Thyroid gland (tissue), 4 donors: ENCODE results near the gene MORN1. TPM values are rescaled to one million over a fixed set of nuclear protein-coding genes. Genes with fewer than 3 reads are reported as not detected.

Experiments used
- DNase-seq, 2 donors: peaks; one replicate each; pipeline ENCODE4 v3.0.0-alpha.2; 2019
- H3K27ac ChIP-seq, 3 donors: fragments of 200-600 bp; sonication (generic); 1 replicate in 2 of 3; 2 replicates in 1 of 3; pipeline ENCODE4 v1.5.1; 2016 to 2019; ENCODE audit warnings: mild to moderate bottlenecking in 1 of 3, moderate library complexity in 1 of 3
- H3K27me3 ChIP-seq: fragments of 200-600 bp; sonication (generic); one replicate; pipeline ENCODE4 v1.5.1; 2019
- H3K36me3 ChIP-seq, 2 donors: fragments of 200-600 bp; sonication (generic); one replicate each; pipeline ENCODE4 v1.5.1; 2016 to 2019
- H3K4me1 ChIP-seq, 2 donors: fragments of 200-600 bp; sonication (generic); one replicate each; pipeline ENCODE4 v1.5.1; 2017 to 2019
- H3K4me3 ChIP-seq, 3 donors: fragments of 200-600 bp; sonication (generic); replicated peaks in 1 of 3; 1 replicate in 2 of 3; 2 replicates in 1 of 3; pipeline ENCODE4 v1.5.1; 2016; ENCODE audit warnings: mild to moderate bottlenecking in 1 of 3
- H3K9me3 ChIP-seq: fragments of 200-600 bp; sonication (generic); one replicate; pipeline ENCODE4 v1.5.1; 2017
- CTCF ChIP-seq, 6 experiments: fragments of 200-600 bp in 3 of 6; fragments of 450-650 bp in 3 of 6; sonication (generic) in 3 of 6; IDR thresholded peaks; one replicate each; pipeline ENCODE4 v1.5.1; 2016 to 2019; ENCODE audit warnings: antibody characterized with exemption in 6 of 6, mild to moderate bottlenecking in 2 of 6, inconsistent platforms in 1 of 6, moderate library complexity in 1 of 6
- POLR2A ChIP-seq, 2 donors: fragments of 450-650 bp; IDR thresholded peaks; one replicate each; pipeline ENCODE4 v1.6.1; 2017; ENCODE audit warnings: antibody characterized with exemption in 2 of 2, mild to moderate bottlenecking in 2 of 2, moderate library complexity in 1 of 2
- WGBS, 2 donors: methylation state at CpG; one replicate each; pipeline ENCODE4 v1.1.5; 2017; 5-methylcytosine and 5-hydroxymethylcytosine counted together
- intact Hi-C: fragments of 100-400 bp; cut with DNase I; formaldehyde crosslinking; loops from one replicate; pipeline ENCODE4 v1.15.1; 2023
- total RNA-seq, 4 donors: library from RNA; depleted of rRNA; stranded (reverse); fragments of >200 nt; gene quantifications; one replicate each; pipeline ENCODE4 v1.2.3, GENCODE V29; 2016

The MORN1 gene
- total RNA-seq, 4 donors from 2014 or later = 23.3 to 45.3 (median 33.8) TPM

- Histone ChIP-seq H3K4me1 (no peaks in the 10 kb centered on the region), H3K4me3 (no peak overlapping the region), H3K36me3 (no peaks in the 10 kb centered on the region), H3K9me3 (no peaks in the 10 kb centered on the region), H3K27me3 (no peaks in the 10 kb centered on the region), H3K27ac (no peak overlapping the region)
- intact Hi-C loops = no loop called here
- DNase-seq = no peak
- 78 to 85% methylated on average over 15 to 21 of the region's 21 CpGs for WGBS, 2 donors
- TF ChIP-seq CTCF (IDR thresholded peaks at IDR 0.05) (no peak), POLR2A (IDR thresholded peaks at IDR 0.05) (no peak)
Measured at GRCh38 chr1:2352897-2353550, 38.3 kb downstream of the MORN1 start.

- Histone ChIP-seq H3K27me3 (no peaks in the 10 kb centered on the region), H3K27ac (no peak overlapping the region), H3K4me3 (no peak overlapping the region), H3K4me1 (no peaks in the 10 kb centered on the region), H3K36me3 (no peaks in the 10 kb centered on the region), H3K9me3 (no peaks in the 10 kb centered on the region)
- DNase-seq = no peak
- intact Hi-C loops = no loop called here
- no peak for TF ChIP-seq POLR2A (IDR thresholded peaks at IDR 0.05)
- no peak for TF ChIP-seq CTCF (IDR thresholded peaks at IDR 0.05)
- WGBS, 2 donors = 94 to 96% methylated on average over 11 of the region's 11 CpGs
Measured at GRCh38 chr1:2352341-2352896, 38.9 kb downstream of the MORN1 start.

- TF ChIP-seq CTCF (IDR thresholded peaks at IDR 0.05) (no peak), POLR2A (IDR thresholded peaks at IDR 0.05) (no peak)
- H3K36me3 ChIP-seq = no peaks in the 10 kb centered on the region
- H3K4me1 ChIP-seq = no peaks in the 10 kb centered on the region
- DNase-seq = no peak
- H3K27ac ChIP-seq = no peak overlapping the region
- H3K27me3 ChIP-seq = no peaks in the 10 kb centered on the region
- H3K4me3 ChIP-seq = no peak overlapping the region
- WGBS, 2 donors = 88 to 97% methylated on average over 8 of the region's 8 CpGs
- intact Hi-C loops = no loop called here
- H3K9me3 ChIP-seq = no peaks in the 10 kb centered on the region
Measured at GRCh38 chr1:2351723-2352122, 39.6 kb downstream of the MORN1 start.

GRCh38 chr1:2350911-2351655 lies 40.3 kb downstream of the MORN1 start:
- Histone ChIP-seq H3K4me1 (no peaks in the 10 kb centered on the region), H3K27me3 (no peaks in the 10 kb centered on the region), H3K36me3 (no peaks in the 10 kb centered on the region), H3K9me3 (no peaks in the 10 kb centered on the region), H3K4me3 (no peak overlapping the region), H3K27ac (no peak overlapping the region)
- no peak for TF ChIP-seq CTCF (IDR thresholded peaks at IDR 0.05)
- TF ChIP-seq POLR2A (IDR thresholded peaks at IDR 0.05) = no peak
- 80 to 89% methylated on average over 23 to 29 of the region's 31 CpGs for WGBS, 2 donors
- intact Hi-C loops = no loop called here
- DNase-seq = no peak

- no peak for DNase-seq
- WGBS, 2 donors = 81 to 84% methylated on average over 7 to 10 of the region's 10 CpGs
- no peak overlapping the region for H3K27ac ChIP-seq
- no peak overlapping the region for H3K4me3 ChIP-seq
- H3K4me1 ChIP-seq = no peaks in the 10 kb centered on the region
- no peak for TF ChIP-seq CTCF (IDR thresholded peaks at IDR 0.05)
- no peaks in the 10 kb centered on the region for H3K36me3 ChIP-seq
- intact Hi-C loops = no loop called here
- H3K27me3 ChIP-seq = no peaks in the 10 kb centered on the region
- no peaks in the 10 kb centered on the region for H3K9me3 ChIP-seq
Measured at GRCh38 chr1:2350501-2350900, 40.9 kb downstream of the MORN1 start.
